ENCODE data around the gene CIB2.

DNA sequence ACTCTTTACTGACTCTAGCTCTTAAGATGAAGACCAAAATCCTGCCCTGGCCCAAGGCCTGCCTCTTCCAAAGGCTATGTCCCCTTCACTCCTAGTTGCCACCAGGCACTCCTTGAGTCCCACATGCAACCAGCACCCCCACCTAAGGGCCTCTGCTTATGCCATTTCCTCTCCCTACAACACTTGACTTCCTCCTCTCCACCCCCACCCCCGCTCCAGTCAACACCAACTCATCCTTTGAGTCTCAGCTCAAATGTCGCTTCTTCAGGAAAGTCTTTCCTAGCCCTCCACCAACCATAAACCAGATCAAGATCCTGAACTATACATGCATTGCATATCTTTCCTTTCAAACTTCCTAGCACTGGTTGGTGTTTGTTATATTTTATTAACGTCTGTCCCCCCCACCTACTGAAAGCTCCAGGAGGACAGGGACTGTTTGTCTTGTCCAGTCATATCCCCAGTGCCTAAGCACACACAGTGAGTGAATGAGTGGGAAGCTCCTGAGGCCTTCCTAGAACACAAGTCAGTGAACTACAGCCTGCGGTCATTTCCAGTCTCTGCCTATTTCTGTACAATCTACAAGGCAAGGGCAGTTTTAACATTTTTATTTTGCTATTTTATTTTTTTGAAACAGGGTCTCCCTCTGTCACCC lies 61.1 kb downstream of the CIB2 start:
- TF ChIP-seq, protein P1, sequence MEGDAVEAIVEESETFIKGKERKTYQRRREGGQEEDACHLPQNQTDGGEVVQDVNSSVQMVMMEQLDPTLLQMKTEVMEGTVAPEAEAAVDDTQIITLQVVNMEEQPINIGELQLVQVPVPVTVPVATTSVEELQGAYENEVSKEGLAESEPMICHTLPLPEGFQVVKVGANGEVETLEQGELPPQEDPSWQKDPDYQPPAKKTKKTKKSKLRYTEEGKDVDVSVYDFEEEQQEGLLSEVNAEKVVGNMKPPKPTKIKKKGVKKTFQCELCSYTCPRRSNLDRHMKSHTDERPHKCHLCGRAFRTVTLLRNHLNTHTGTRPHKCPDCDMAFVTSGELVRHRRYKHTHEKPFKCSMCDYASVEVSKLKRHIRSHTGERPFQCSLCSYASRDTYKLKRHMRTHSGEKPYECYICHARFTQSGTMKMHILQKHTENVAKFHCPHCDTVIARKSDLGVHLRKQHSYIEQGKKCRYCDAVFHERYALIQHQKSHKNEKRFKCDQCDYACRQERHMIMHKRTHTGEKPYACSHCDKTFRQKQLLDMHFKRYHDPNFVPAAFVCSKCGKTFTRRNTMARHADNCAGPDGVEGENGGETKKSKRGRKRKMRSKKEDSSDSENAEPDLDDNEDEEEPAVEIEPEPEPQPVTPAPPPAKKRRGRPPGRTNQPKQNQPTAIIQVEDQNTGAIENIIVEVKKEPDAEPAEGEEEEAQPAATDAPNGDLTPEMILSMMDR (conservative IDR thresholded peaks at IDR 0.05), result no peak
- no peak for TF ChIP-seq EZH2 (IDR thresholded peaks at IDR 0.05; ENCODE audit: low read depth)

Data from PC-9 (cell line).